GM12878 (cell line): Measurements from ENCODE around the gene KIFBP. TPM values are rescaled to one million over a fixed set of nuclear protein-coding genes. Genes with fewer than 3 reads are reported as not detected.
A peak's percentile ranks its signal among the peaks of the same experiment; 100 is the strongest.

Experiments used
- BCL11A ChIP-seq: IDR thresholded peaks from 2 replicates; pipeline ENCODE4 v1.6.1; 2011; ENCODE audit warnings: low read depth, low read length
- BMI1 ChIP-seq: fragments of 450-650 bp; IDR thresholded peaks from 2 replicates; pipeline ENCODE4 v1.6.1; 2016; ENCODE audit warnings: mild to moderate bottlenecking, moderate library complexity, borderline replicate concordance
- CREM ChIP-seq: IDR thresholded peaks from 2 replicates; pipeline ENCODE4 v1.6.1; 2014; ENCODE audit warnings: antibody characterized with exemption, low read depth
- E4F1 ChIP-seq: fragments of 450-650 bp; IDR thresholded peaks from 2 replicates; pipeline ENCODE4 v1.6.1; 2018; ENCODE audit warnings: borderline replicate concordance, mild to moderate bottlenecking; ENCODE audit not compliant: partially characterized antibody
- ELK1 ChIP-seq: IDR thresholded peaks from 2 replicates; pipeline ENCODE4 v1.6.1; 2012; ENCODE audit warnings: low read depth, low read length, improper control_type of control experiment
- MEF2A ChIP-seq: IDR thresholded peaks from 2 replicates; pipeline ENCODE4 v1.6.1; 2011; ENCODE audit warnings: low read depth, mild to moderate bottlenecking, low read length, moderate library complexity; ENCODE audit not compliant: insufficient read depth
- MEF2B ChIP-seq: fragments of 450-650 bp; IDR thresholded peaks from 2 replicates; pipeline ENCODE4 v1.6.1; 2018; ENCODE audit warnings: mild to moderate bottlenecking, moderate library complexity; ENCODE audit not compliant: partially characterized antibody, poor library complexity, severe bottlenecking
- NFIC ChIP-seq: IDR thresholded peaks from 2 replicates; pipeline ENCODE4 v1.6.1; 2012; ENCODE audit warnings: low read depth, mild to moderate bottlenecking, inconsistent platforms, low read length, moderate library complexity
- NFXL1 ChIP-seq: fragments of 450-650 bp; IDR thresholded peaks from 2 replicates; pipeline ENCODE4 v1.6.1; 2017; ENCODE audit warnings: antibody characterized with exemption, mild to moderate bottlenecking, borderline replicate concordance
- POLR2A ChIP-seq: IDR thresholded peaks from 2 replicates; pipeline ENCODE4 v1.6.1; 2011; ENCODE audit warnings: low read depth, mild to moderate bottlenecking, low read length
- RELA ChIP-seq: fragments of 450-650 bp; IDR thresholded peaks from 2 replicates; pipeline ENCODE4 v1.8.0; 2014; ENCODE audit warnings: borderline replicate concordance; ENCODE audit not compliant: partially characterized antibody
- SIX5 ChIP-seq: IDR thresholded peaks from 2 replicates; pipeline ENCODE4 v1.6.1; 2011; ENCODE audit warnings: mild to moderate bottlenecking, low read depth, low read length, moderate library complexity; ENCODE audit not compliant: severe bottlenecking
- YY1 ChIP-seq: IDR thresholded peaks from 2 replicates; pipeline ENCODE4 v1.6.1; 2011; ENCODE audit warnings: low read depth, mild to moderate bottlenecking, low read length
- polyA plus RNA-seq, 11 experiments: library from polyadenylated mRNA; depleted of rRNA in 4 of 11; unstranded in 6 of 11; stranded (reverse) in 5 of 11; fragments of >200 nt; fragmentation: Nextera tagmentation in 4 of 11; fragmentation: Illumina TruSeq in 1 of 11; extraction: Ambion mirVana in 4 of 11; extraction: Trizol in 1 of 11; gene quantifications; 1 replicate in 1 of 11; 2 replicates in 10 of 11; pipeline versions ENCODE4 v1.2.1 to v1.2.3, GENCODE V29; 2011 to 2016; ENCODE audit warnings: inconsistent platforms in 2 of 11, missing spikeins in 2 of 11, low read depth in 1 of 11
- total RNA-seq, 4 experiments: library from RNA; depleted of rRNA in 3 of 4; stranded (reverse); fragments of >200 nt in 3 of 4; fragmentation: Illumina TruSeq in 1 of 4; extraction: Trizol in 1 of 4; gene quantifications; 2 replicates each; pipeline versions ENCODE4 v1.2.1 to v1.2.3, GENCODE V29; 2013 to 2021
- TF ChIP-seq, protein P1 (sequence below): fragments of 450-650 bp; IDR thresholded peaks from 2 replicates; pipeline ENCODE4 v1.6.1; 2017; ENCODE audit warnings: mild to moderate bottlenecking, moderate library complexity
- TF ChIP-seq, protein P2 (sequence below): IDR thresholded peaks from 2 replicates; pipeline ENCODE4 v1.6.1; 2012; ENCODE audit warnings: low read depth, low read length, improper control_type of control experiment
- TF ChIP-seq, protein P3 (sequence below): fragments of 450-650 bp; IDR thresholded peaks from 2 replicates; pipeline ENCODE4 v1.6.1; 2017; ENCODE audit warnings: mild to moderate bottlenecking

Gene KIFBP
- total and polyA plus RNA-seq, 10 of the 15 experiments (the other 5 are each of a cell fraction or from before 2014, with no cell fraction given), result 8.6 to 29.5 (median 18.7) TPM

- TF ChIP-seq E4F1 (no peak), BCL11A (no peak), NFIC (peak; percentile 93), CREM (peak; percentile 70), MEF2B (peak; percentile 96), ELK1 (no peak), NFXL1 (no peak), BMI1 (no peak; the same call in 1 of the 2 replicates), POLR2A (no peak), SIX5 (no peak), MEF2A (peak; percentile 53; the same call in 1 of the 2 replicates), RELA (peak; percentile 82), YY1 (peak; percentile 74)
- TF ChIP-seq, protein P1, sequence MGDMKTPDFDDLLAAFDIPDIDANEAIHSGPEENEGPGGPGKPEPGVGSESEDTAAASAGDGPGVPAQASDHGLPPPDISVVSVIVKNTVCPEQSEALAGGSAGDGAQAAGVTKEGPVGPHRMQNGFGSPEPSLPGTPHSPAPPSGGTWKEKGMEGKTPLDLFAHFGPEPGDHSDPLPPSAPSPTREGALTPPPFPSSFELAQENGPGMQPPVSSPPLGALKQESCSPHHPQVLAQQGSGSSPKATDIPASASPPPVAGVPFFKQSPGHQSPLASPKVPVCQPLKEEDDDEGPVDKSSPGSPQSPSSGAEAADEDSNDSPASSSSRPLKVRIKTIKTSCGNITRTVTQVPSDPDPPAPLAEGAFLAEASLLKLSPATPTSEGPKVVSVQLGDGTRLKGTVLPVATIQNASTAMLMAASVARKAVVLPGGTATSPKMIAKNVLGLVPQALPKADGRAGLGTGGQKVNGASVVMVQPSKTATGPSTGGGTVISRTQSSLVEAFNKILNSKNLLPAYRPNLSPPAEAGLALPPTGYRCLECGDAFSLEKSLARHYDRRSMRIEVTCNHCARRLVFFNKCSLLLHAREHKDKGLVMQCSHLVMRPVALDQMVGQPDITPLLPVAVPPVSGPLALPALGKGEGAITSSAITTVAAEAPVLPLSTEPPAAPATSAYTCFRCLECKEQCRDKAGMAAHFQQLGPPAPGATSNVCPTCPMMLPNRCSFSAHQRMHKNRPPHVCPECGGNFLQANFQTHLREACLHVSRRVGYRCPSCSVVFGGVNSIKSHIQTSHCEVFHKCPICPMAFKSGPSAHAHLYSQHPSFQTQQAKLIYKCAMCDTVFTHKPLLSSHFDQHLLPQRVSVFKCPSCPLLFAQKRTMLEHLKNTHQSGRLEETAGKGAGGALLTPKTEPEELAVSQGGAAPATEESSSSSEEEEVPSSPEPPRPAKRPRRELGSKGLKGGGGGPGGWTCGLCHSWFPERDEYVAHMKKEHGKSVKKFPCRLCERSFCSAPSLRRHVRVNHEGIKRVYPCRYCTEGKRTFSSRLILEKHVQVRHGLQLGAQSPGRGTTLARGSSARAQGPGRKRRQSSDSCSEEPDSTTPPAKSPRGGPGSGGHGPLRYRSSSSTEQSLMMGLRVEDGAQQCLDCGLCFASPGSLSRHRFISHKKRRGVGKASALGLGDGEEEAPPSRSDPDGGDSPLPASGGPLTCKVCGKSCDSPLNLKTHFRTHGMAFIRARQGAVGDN, result peak; percentile 40; the same call in 1 of the 2 replicates
- TF ChIP-seq, protein P2, sequence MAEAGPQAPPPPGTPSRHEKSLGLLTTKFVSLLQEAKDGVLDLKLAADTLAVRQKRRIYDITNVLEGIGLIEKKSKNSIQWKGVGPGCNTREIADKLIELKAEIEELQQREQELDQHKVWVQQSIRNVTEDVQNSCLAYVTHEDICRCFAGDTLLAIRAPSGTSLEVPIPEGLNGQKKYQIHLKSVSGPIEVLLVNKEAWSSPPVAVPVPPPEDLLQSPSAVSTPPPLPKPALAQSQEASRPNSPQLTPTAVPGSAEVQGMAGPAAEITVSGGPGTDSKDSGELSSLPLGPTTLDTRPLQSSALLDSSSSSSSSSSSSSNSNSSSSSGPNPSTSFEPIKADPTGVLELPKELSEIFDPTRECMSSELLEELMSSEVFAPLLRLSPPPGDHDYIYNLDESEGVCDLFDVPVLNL, result no peak
- TF ChIP-seq, protein P3, sequence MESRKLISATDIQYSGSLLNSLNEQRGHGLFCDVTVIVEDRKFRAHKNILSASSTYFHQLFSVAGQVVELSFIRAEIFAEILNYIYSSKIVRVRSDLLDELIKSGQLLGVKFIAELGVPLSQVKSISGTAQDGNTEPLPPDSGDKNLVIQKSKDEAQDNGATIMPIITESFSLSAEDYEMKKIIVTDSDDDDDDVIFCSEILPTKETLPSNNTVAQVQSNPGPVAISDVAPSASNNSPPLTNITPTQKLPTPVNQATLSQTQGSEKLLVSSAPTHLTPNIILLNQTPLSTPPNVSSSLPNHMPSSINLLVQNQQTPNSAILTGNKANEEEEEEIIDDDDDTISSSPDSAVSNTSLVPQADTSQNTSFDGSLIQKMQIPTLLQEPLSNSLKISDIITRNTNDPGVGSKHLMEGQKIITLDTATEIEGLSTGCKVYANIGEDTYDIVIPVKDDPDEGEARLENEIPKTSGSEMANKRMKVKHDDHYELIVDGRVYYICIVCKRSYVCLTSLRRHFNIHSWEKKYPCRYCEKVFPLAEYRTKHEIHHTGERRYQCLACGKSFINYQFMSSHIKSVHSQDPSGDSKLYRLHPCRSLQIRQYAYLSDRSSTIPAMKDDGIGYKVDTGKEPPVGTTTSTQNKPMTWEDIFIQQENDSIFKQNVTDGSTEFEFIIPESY, result no peak
These were observed 77.1 kb downstream of the KIFBP start (continued) for GRCh38 chr10:69065406-69066361.
